Fibroblast of pulmonary artery (primary cell): ENCODE results near the gene CTTNBP2.
A peak's percentile ranks its signal among the peaks of the same experiment; 100 is the strongest.
"Not testable (repeated sequence)": the region's sequence is repeated elsewhere in the genome, so short reads cannot be mapped to it uniquely, and the experiment has no call there.

Experiments
- DNase-seq: peaks from one replicate; pipeline ENCODE4 v3.0.0-alpha.2; 2010; ENCODE audit warnings: low read depth
- H3K4me3 ChIP-seq: replicated peaks from 2 replicates; pipeline ENCODE4 v1.5.1; 2011; ENCODE audit warnings: low read depth, mild to moderate bottlenecking, control low read depth, low read length, moderate library complexity
- TF ChIP-seq, protein P1 (sequence below): IDR thresholded peaks from 2 replicates; pipeline ENCODE4 v1.5.1; 2011; ENCODE audit warnings: mild to moderate bottlenecking, control low read depth, low read length, inconsistent platforms; ENCODE audit errors: missing control alignments

Gene CTTNBP2

GRCh38 chr7:117715784-117716445 is 157.3 kb downstream of the CTTNBP2 start:
- DNase-seq, result peak; percentile 81

DNA sequence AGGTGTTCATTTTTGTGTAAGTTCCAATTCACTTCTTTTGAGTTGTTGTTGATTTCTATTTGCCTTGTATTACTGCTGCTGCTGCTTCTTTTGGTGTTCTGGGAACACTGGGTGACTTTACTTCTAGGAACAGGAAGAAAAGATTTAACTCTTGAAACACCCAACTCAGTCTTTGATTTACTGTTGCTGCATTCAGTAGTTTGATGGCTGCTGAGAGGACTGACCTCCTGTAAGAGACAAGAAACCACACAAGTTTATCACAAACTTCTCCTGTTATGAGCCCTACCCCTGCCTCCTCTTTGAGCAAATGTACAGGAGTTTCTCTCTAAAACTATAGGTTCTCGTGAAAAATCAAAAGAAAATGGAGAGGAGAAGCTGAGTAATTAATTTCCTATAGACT is 161.7 kb downstream of the CTTNBP2 start:
- TF ChIP-seq, protein P1, sequence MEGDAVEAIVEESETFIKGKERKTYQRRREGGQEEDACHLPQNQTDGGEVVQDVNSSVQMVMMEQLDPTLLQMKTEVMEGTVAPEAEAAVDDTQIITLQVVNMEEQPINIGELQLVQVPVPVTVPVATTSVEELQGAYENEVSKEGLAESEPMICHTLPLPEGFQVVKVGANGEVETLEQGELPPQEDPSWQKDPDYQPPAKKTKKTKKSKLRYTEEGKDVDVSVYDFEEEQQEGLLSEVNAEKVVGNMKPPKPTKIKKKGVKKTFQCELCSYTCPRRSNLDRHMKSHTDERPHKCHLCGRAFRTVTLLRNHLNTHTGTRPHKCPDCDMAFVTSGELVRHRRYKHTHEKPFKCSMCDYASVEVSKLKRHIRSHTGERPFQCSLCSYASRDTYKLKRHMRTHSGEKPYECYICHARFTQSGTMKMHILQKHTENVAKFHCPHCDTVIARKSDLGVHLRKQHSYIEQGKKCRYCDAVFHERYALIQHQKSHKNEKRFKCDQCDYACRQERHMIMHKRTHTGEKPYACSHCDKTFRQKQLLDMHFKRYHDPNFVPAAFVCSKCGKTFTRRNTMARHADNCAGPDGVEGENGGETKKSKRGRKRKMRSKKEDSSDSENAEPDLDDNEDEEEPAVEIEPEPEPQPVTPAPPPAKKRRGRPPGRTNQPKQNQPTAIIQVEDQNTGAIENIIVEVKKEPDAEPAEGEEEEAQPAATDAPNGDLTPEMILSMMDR, result no peak

More at GRCh38 chr7:117715784-117716445, 157.3 kb downstream of the CTTNBP2 start:
- TF ChIP-seq, protein P1, result peak; percentile 80
- no peak overlapping the region for H3K4me3 ChIP-seq

GRCh38 chr7:117708173-117708572 is 165.1 kb downstream of the CTTNBP2 start:
- H3K4me3 ChIP-seq, DNase-seq: not testable (repeated sequence)

More for the DNA sequence above, 161.7 kb downstream of the CTTNBP2 start:
- DNase-seq, result no peak
- no peak overlapping the region for H3K4me3 ChIP-seq

DNA sequence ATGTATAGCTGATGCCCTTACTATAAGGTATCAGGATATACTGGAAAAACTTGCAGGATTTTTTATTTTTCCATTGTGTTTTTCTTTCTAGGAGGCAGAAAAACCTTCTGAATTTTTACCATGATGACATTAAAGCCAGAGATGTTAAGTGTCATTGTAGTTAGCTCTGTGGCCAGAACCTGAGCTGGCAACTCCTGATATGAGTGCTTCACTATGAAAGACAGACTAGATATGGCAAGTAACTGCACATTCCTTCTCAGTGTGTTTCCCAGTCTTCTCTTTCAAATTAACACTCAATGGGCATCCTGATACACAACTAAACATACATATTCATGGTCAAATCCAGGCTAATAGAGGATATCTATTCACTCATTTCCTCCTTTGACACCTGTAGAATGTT is 166.2 kb downstream of the CTTNBP2 start:
- H3K4me3 ChIP-seq, result no peak overlapping the region
- DNase-seq, result no peak
- TF ChIP-seq, protein P1, result no peak

GRCh38 chr7:117706210-117706609 is 167.0 kb downstream of the CTTNBP2 start:
- TF ChIP-seq, protein P1, result no peak
- no peak overlapping the region for H3K4me3 ChIP-seq
- DNase-seq, result no peak

GRCh38 chr7:117705630-117706029 is 167.6 kb downstream of the CTTNBP2 start:
- TF ChIP-seq, protein P1, result no peak
- no peak for DNase-seq
- H3K4me3 ChIP-seq, result no peak overlapping the region

DNA sequence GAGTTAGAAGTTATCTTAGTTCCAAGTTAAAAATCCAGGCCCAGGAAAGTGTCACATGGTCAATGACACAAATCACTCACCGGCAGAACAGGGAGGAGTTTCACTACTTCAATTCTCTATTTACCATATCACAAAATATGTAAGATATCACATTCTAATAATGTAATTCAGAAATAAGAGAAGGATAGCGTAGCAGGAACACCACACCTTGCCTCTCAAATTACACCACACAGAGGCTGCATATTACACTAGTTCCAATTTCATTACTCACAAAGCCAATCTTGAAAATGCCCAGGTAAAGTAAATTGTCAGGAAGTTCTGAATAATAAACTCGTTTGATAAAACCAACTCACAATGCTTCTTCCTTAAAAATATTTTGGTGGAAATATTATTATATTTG is 169.2 kb downstream of the CTTNBP2 start:
- TF ChIP-seq, protein P1, result no peak
- no peak overlapping the region for H3K4me3 ChIP-seq
- no peak for DNase-seq
